ENCODE results near the gene NEU1. TPM values are rescaled to one million over a fixed set of nuclear protein-coding genes. Genes with fewer than 3 reads are reported as not detected.
"Not testable (repeated sequence)": the region's sequence is repeated elsewhere in the genome, so short reads cannot be mapped to it uniquely, and the experiment has no call there.

NEU1 gene
- total and polyA plus RNA-seq, 10 donors: 14.0 to 60.7 (median 37.8) TPM

- TF ChIP-seq POLR2AphosphoS5 (IDR thresholded peaks at IDR 0.05) (no peak), POLR2A (IDR thresholded peaks at IDR 0.05) (no peak), CTCF (IDR thresholded peaks at IDR 0.05 in 8 of 11, conservative IDR thresholded peaks at IDR 0.05 in 3 of 11) (no peak)
- intact Hi-C loops (cut with DNase I; ENCODE audit: low total_unique reads): no loop called here
- no peak for DNase-seq
- peak overlapping the region; percentile 53 to 87 (median 80) for H3K4me3 ChIP-seq
- H3K27me3 ChIP-seq (replicated peaks in 1 of 7): no peaks in the 10 kb centered on the region
- 48 to 59% (median 51%) methylated on average over 17 of the region's 17 CpGs for WGBS, 5 donors
- H3K9me3 ChIP-seq: no peaks in the 10 kb centered on the region
- H3K36me3 ChIP-seq: peaks cover 3 to 45% (median 39%) of the 10 kb centered on the region in 6 donors
- peak overlapping the region; percentile 84 to 95 (median 92) for H3K27ac ChIP-seq
- peaks cover 14 to 42% (median 27%) of the 10 kb centered on the region in 6 donors for H3K4me1 ChIP-seq
These were observed 690 bp downstream of the NEU1 start for GRCh38 chr6:31861919-31862343.

DNA sequence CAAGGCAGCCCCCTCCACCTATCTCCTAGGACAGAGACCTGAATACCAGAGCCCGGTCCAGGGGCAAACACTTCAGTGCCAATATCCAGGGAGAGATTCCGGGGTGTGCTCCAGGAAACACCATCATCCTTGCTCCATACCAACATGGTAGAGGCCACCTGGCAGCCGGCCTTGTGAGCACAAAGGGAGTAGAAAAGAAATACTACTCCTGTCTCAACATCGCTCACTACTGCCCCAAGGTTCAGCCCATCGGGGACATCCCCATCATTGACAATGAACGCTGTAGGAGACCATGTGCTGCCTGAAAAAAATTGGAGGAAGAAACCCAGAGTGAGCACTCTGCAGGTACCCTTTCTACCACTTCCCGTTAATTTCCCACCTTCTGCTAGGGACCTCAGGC is 1.5 kb downstream of the NEU1 start:
- no peak overlapping the region for H3K4me3 ChIP-seq
- DNase-seq: no peak
- WGBS, 5 donors: 78 to 96% (median 92%) methylated on average over 5 to 7 of the region's 7 CpGs
- H3K36me3 ChIP-seq: peaks cover 3 to 53% (median 39%) of the 10 kb centered on the region in 6 donors
- TF ChIP-seq POLR2A (IDR thresholded peaks at IDR 0.05) (no peak), CTCF (IDR thresholded peaks at IDR 0.05 in 8 of 11, conservative IDR thresholded peaks at IDR 0.05 in 3 of 11) (no peak), POLR2AphosphoS5 (IDR thresholded peaks at IDR 0.05) (no peak)
- H3K9me3 ChIP-seq: no peaks in the 10 kb centered on the region
- H3K27ac ChIP-seq: no peak overlapping the region
- H3K27me3 ChIP-seq (replicated peaks in 1 of 7): no peaks in the 10 kb centered on the region
- H3K4me1 ChIP-seq: peaks cover 14 to 42% (median 27%) of the 10 kb centered on the region in 6 donors
- intact Hi-C loops (cut with DNase I; ENCODE audit: low total_unique reads): no loop called here

- H3K27ac ChIP-seq: no peak overlapping the region
- H3K4me3 ChIP-seq: no peak overlapping the region
- 95 to 99% (median 96%) methylated on average over 12 to 13 of the region's 13 CpGs for WGBS, 5 donors
- DNase-seq: no peak
- H3K36me3 ChIP-seq: peaks cover 3 to 59% (median 39%) of the 10 kb centered on the region in 6 donors
- no peaks in the 10 kb centered on the region for H3K9me3 ChIP-seq
- H3K27me3 ChIP-seq (replicated peaks in 1 of 7): no peaks in the 10 kb centered on the region
- intact Hi-C loops (cut with DNase I; ENCODE audit: low total_unique reads): no loop called here
- H3K4me1 ChIP-seq: peaks cover 14 to 42% (median 27%) of the 10 kb centered on the region in 6 donors
- TF ChIP-seq POLR2A (IDR thresholded peaks at IDR 0.05): no peak
- TF ChIP-seq CTCF (IDR thresholded peaks at IDR 0.05 in 8 of 11, conservative IDR thresholded peaks at IDR 0.05 in 3 of 11): no peak
- no peak for TF ChIP-seq POLR2AphosphoS5 (IDR thresholded peaks at IDR 0.05)
These were observed 2.3 kb downstream of the NEU1 start for GRCh38 chr6:31860349-31860748.

DNA sequence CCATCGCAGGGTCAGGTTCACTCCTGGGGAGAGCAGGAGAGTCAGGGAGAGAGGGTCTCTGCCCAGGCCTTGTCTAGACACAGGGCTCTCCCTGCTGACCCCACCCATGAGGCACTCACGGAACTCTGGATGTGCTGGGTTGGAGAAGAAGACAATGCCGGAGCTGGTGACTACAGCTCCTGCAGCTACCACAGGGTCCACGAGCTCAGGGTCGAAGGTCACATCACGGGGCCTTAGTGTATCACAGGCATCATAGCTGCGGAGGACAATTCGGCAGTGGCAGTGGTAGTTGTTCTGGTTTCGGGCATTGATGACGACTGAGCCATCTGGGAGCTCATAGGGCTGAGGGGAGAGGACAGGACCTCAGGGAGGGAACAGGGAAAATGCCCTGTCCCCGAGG is 2.7 kb downstream of the NEU1 start:
- intact Hi-C loops (cut with DNase I; ENCODE audit: low total_unique reads): no loop called here
- no peak for TF ChIP-seq POLR2A (IDR thresholded peaks at IDR 0.05)
- Histone ChIP-seq H3K36me3 (peaks cover 3 to 59% (median 39%) of the 10 kb centered on the region in 6 donors), H3K9me3 (no peaks in the 10 kb centered on the region), H3K27me3 (replicated peaks in 1 of 7) (no peaks in the 10 kb centered on the region), H3K4me1 (peaks cover 14 to 39% (median 27%) of the 10 kb centered on the region in 6 donors), H3K4me3 (no peak overlapping the region), H3K27ac (no peak overlapping the region)
- DNase-seq: no peak
- WGBS, 5 donors: 88 to 95% (median 94%) methylated on average over 8 to 11 of the region's 11 CpGs

DNA sequence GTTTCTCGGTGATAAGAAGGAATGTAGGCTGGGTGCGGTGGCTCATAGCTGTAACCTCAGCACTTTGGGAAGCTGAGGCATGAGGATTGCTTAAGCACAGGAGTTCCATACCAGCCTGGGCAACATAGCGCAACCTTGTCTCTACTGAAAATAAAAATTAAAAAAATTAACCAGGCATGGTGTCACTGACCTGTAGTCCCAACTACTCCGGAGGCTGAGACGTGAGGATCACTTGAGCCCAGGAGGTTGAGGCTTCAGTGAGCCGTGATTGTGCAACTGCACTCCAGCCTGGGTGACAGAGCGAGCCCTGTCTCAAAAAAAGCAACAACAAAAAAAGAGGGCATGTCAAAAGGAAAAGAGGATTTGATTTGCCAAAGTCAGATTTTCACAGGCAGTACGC is 3.9 kb downstream of the NEU1 start:
- no peaks in the 10 kb centered on the region for H3K27me3 ChIP-seq (replicated peaks in 1 of 7)
- H3K4me3 ChIP-seq: no peak overlapping the region
- TF ChIP-seq CTCF (IDR thresholded peaks at IDR 0.05 in 8 of 11, conservative IDR thresholded peaks at IDR 0.05 in 3 of 11) (no peak), POLR2A (IDR thresholded peaks at IDR 0.05) (no peak), POLR2AphosphoS5 (IDR thresholded peaks at IDR 0.05) (no peak)
- peaks cover 9 to 27% (median 17%) of the 10 kb centered on the region in 6 donors for H3K4me1 ChIP-seq
- no peaks in the 10 kb centered on the region for H3K9me3 ChIP-seq
- peaks cover 3 to 59% (median 39%) of the 10 kb centered on the region in 6 donors for H3K36me3 ChIP-seq
- H3K27ac ChIP-seq: no peak overlapping the region
- intact Hi-C loops (cut with DNase I; ENCODE audit: low total_unique reads): no loop called here
- WGBS, 5 donors: 85 to 95% (median 94%) methylated on average over 8 of the region's 8 CpGs
- no peak for DNase-seq

- not testable (repeated sequence) for H3K9me3 ChIP-seq
These were observed 4.8 kb downstream of the NEU1 start for GRCh38 chr6:31857774-31858173.

More at GRCh38 chr6:31857774-31858173, 4.8 kb downstream of the NEU1 start:
- H3K4me3 ChIP-seq; DNase-seq; H3K27me3 ChIP-seq (replicated peaks in 1 of 7); intact Hi-C loops (cut with DNase I; ENCODE audit: low total_unique reads); H3K27ac ChIP-seq: not testable (repeated sequence)
- 91 to 97% (median 95%) methylated on average over 8 of the region's 8 CpGs for WGBS, 5 donors
- Histone ChIP-seq H3K4me1 (peaks cover 8 to 20% (median 10%) of the 10 kb centered on the region in 6 donors), H3K36me3 (peaks cover 3 to 59% (median 39%) of the 10 kb centered on the region in 6 donors)

Measured in spleen (tissue), 11 donors.